Liver (tissue), 9 donors: ENCODE measurements around the gene AOPEP. TPM values are rescaled to one million over a fixed set of nuclear protein-coding genes. Genes with fewer than 3 reads are reported as not detected.

ENCODE experiments used
- DNase-seq: peaks from one replicate; pipeline ENCODE4 v3.0.0-alpha.2; 2017; ENCODE audit warnings: low spot score
- H3K27ac ChIP-seq, 2 donors: one replicate each; pipeline ENCODE4 v1.7.0; 2013; ENCODE audit warnings: inconsistent platforms in 2 of 2, low read length in 2 of 2, control low read depth in 1 of 2, low read depth in 1 of 2, mild to moderate bottlenecking in 1 of 2
- H3K27me3 ChIP-seq, 4 donors: one replicate each; pipeline versions ENCODE4 v1.6.1 to v1.7.0; 2013; ENCODE audit warnings: low read length in 3 of 4, inconsistent platforms in 1 of 4, mild to moderate bottlenecking in 1 of 4, moderate library complexity in 1 of 4; ENCODE audit not compliant: control insufficient read depth in 4 of 4, insufficient read depth in 4 of 4
- H3K36me3 ChIP-seq, 4 donors: one replicate each; pipeline versions ENCODE4 v1.6.1 to v1.7.0; 2013; ENCODE audit warnings: low read length in 3 of 4, mild to moderate bottlenecking in 3 of 4, low read depth in 1 of 4, moderate library complexity in 1 of 4; ENCODE audit not compliant: control insufficient read depth in 4 of 4, insufficient read depth in 3 of 4
- H3K4me1 ChIP-seq, 4 donors: one replicate each; pipeline versions ENCODE4 v1.6.1 to v1.7.0; 2013; ENCODE audit warnings: low read length in 3 of 4, mild to moderate bottlenecking in 3 of 4, moderate library complexity in 1 of 4; ENCODE audit not compliant: control insufficient read depth in 4 of 4, insufficient read depth in 4 of 4
- H3K4me3 ChIP-seq, 3 donors: one replicate each; pipeline versions ENCODE4 v1.6.1 to v1.7.0; 2013; ENCODE audit warnings: low read length in 3 of 3, control low read depth in 1 of 3, low read depth in 1 of 3, mild to moderate bottlenecking in 1 of 3
- H3K9ac ChIP-seq, 2 donors: one replicate each; pipeline ENCODE4 v1.7.0; 2013; ENCODE audit warnings: low read length in 2 of 2, mild to moderate bottlenecking in 2 of 2, moderate library complexity in 2 of 2, control low read depth in 1 of 2, low read depth in 1 of 2
- H3K9me3 ChIP-seq, 4 donors: one replicate each; pipeline versions ENCODE4 v1.6.1 to v1.7.0; 2013; ENCODE audit warnings: low read length in 3 of 4; ENCODE audit not compliant: control insufficient read depth in 4 of 4
- ATF3 ChIP-seq: IDR thresholded peaks from 2 replicates; pipeline ENCODE4 v1.6.1; 2016; ENCODE audit warnings: antibody characterized with exemption
- CTCF ChIP-seq: fragments of 150-350 bp; IDR thresholded peaks from 2 replicates; pipeline ENCODE4 v1.5.1; 2017; ENCODE audit warnings: improper control_type of control experiment, low read depth, low read length; ENCODE audit not compliant: missing input control
- FOXA1 ChIP-seq: IDR thresholded peaks from 2 replicates; pipeline ENCODE4 v1.6.1; 2016; ENCODE audit warnings: antibody characterized with exemption
- FOXA2 ChIP-seq: IDR thresholded peaks from 2 replicates; pipeline ENCODE4 v1.6.1; 2016; ENCODE audit warnings: antibody characterized with exemption
- HNF4A ChIP-seq, 2 donors: conservative IDR thresholded peaks; 2 replicates each; pipeline ENCODE4 v1.6.1; 2016; ENCODE audit warnings: antibody characterized with exemption in 2 of 2, mild to moderate bottlenecking in 2 of 2
- HNF4G ChIP-seq: IDR thresholded peaks from 2 replicates; pipeline ENCODE4 v1.6.1; 2016; ENCODE audit warnings: antibody characterized with exemption
- NR2F2 ChIP-seq: IDR thresholded peaks from 2 replicates; pipeline ENCODE4 v1.6.1; 2016; ENCODE audit warnings: antibody characterized with exemption
- REST ChIP-seq: IDR thresholded peaks from 2 replicates; pipeline ENCODE4 v1.6.1; 2016; ENCODE audit warnings: antibody characterized with exemption, mild to moderate bottlenecking
- RXRA ChIP-seq, 2 donors: IDR thresholded peaks; 2 replicates each; pipeline ENCODE4 v1.6.1; 2017 to 2018; ENCODE audit warnings: antibody characterized with exemption in 2 of 2, mild to moderate bottlenecking in 1 of 2
- SP1 ChIP-seq: IDR thresholded peaks from 2 replicates; pipeline ENCODE4 v1.6.1; 2018; ENCODE audit warnings: antibody characterized with exemption, mild to moderate bottlenecking
- TAF1 ChIP-seq: conservative IDR thresholded peaks from 2 replicates; pipeline ENCODE4 v1.6.1; 2016; ENCODE audit warnings: antibody characterized with exemption, mild to moderate bottlenecking
- YY1 ChIP-seq: IDR thresholded peaks from 2 replicates; pipeline ENCODE4 v1.6.1; 2016; ENCODE audit warnings: antibody characterized with exemption, mild to moderate bottlenecking
- ZBTB33 ChIP-seq: IDR thresholded peaks from 2 replicates; pipeline ENCODE4 v1.6.1; 2016; ENCODE audit warnings: antibody characterized with exemption
- WGBS: extraction: QIAGEN DNeasy Blood & Tissue Kit; methylation state at CpG from one replicate; pipeline ENCODE4 v1.1.7; 2013; 5-methylcytosine and 5-hydroxymethylcytosine counted together
- polyA plus RNA-seq, 2 donors: library from polyadenylated mRNA; stranded (reverse) in 1 of 2; unstranded in 1 of 2; fragments of 200-250 nt in 1 of 2; fragments of >200 nt in 1 of 2; fragmentation: Nextera tagmentation in 1 of 2; extraction: Ambion mirVana in 1 of 2; gene quantifications; one replicate each; pipeline versions ENCODE4 v1.2.1 to v1.2.3, GENCODE V29; 2013 to 2015
- total RNA-seq, 2 donors: library from RNA; depleted of rRNA; stranded (reverse); fragments of >200 nt; gene quantifications; one replicate each; pipeline ENCODE4 v1.2.3, GENCODE V29; 2014
- donor health status: healthy.
- donor health status: healthy.
- donor health status: healthy.
- donor health status: healthy.
- donor health status: healthy.

Gene AOPEP
- total and polyA plus RNA-seq, 4 donors: 22.2 to 77.1 (median 34.8) TPM

- Histone ChIP-seq H3K4me1 (peaks cover 6 to 52% (median 19%) of the 10 kb centered on the region in 4 donors), H3K9ac (peak overlapping the region; percentile 82 to 100), H3K9me3 (no peaks in the 10 kb centered on the region), H3K36me3 (peaks cover 3 to 9% (median 7%) of the 10 kb centered on the region in 4 donors), H3K27ac (peak overlapping the region; percentile 91 to 94), H3K27me3 (no peaks in the 10 kb centered on the region), H3K4me3 (peak overlapping the region; percentile 57 to 95 (median 80))
- WGBS: 5% methylated on average over 49 of the region's 49 CpGs
- no peak for DNase-seq
- TF ChIP-seq NR2F2: no peak
- TF ChIP-seq TAF1: no peak
- TF ChIP-seq REST: no peak
- TF ChIP-seq SP1: no peak
- no peak for TF ChIP-seq CTCF
Measured at GRCh38 chr9:95005278-95006143, 279.0 kb downstream of the AOPEP start.

- TF ChIP-seq HNF4A (conservative IDR thresholded peaks at IDR 0.05): peak; percentile 2 to 50
- peak; percentile 33 for TF ChIP-seq YY1
- TF ChIP-seq FOXA1: no peak
- TF ChIP-seq RXRA (IDR thresholded peaks at IDR 0.05): no peak
- peaks cover 3 to 20% (median 14%) of the 10 kb centered on the region in 4 donors for H3K36me3 ChIP-seq
- no peak for DNase-seq
- peaks cover 6 to 42% (median 19%) of the 10 kb centered on the region in 4 donors for H3K4me1 ChIP-seq
- H3K9me3 ChIP-seq: no peaks in the 10 kb centered on the region
- H3K27ac ChIP-seq: peak overlapping the region; percentile 91 to 94
- no peaks in the 10 kb centered on the region for H3K27me3 ChIP-seq
- H3K9ac ChIP-seq: peak overlapping the region; percentile 82 to 94
- WGBS: 19% methylated on average over 5 of the region's 5 CpGs
- peak overlapping the region in 1 of 3 donors; percentile 1 for H3K4me3 ChIP-seq
Measured at GRCh38 chr9:95007226-95007869, 280.8 kb downstream of the AOPEP start.

- peaks cover 6 to 39% (median 16%) of the 10 kb centered on the region in 4 donors for H3K4me1 ChIP-seq
- TF ChIP-seq ZBTB33: peak; percentile 22
- no peak for TF ChIP-seq REST
- peak; percentile 82 for TF ChIP-seq NR2F2
- peak; percentile 60 for TF ChIP-seq TAF1
- peak; percentile 11 for TF ChIP-seq YY1
- TF ChIP-seq FOXA2: no peak
- no peak for TF ChIP-seq HNF4G
- TF ChIP-seq ATF3: peak; percentile 20
Measured at GRCh38 chr9:95008151-95008771, 281.8 kb downstream of the AOPEP start.

More at GRCh38 chr9:95008151-95008771, 281.8 kb downstream of the AOPEP start:
- Histone ChIP-seq H3K4me3 (no peak overlapping the region), H3K9me3 (no peaks in the 10 kb centered on the region), H3K27me3 (no peaks in the 10 kb centered on the region), H3K36me3 (peaks cover 3 to 24% (median 14%) of the 10 kb centered on the region in 4 donors), H3K9ac (peak overlapping the region in 1 of 2 donors; percentile 94), H3K27ac (peak overlapping the region; percentile 91 to 94)
- DNase-seq: no peak
- 22% methylated on average over 15 of the region's 15 CpGs for WGBS
